DMS114 treated with DMSO at 0.1 percent for 48 hours (cell line): ENCODE results near the gene CCM2.
"Not testable (repeated sequence)": the region's sequence is repeated elsewhere in the genome, so short reads cannot be mapped to it uniquely, and the experiment has no call there.

ENCODE experiments used
- DNase-seq: peaks from one replicate; lab custom pipeline; 2025; ENCODE audit not compliant: unreplicated experiment; lab: John Stamatoyannopoulos, UW

Gene CCM2

GRCh38 chr7:44981035-44981706 is 18.8 kb upstream of the CCM2 start:
- DNase-seq = no peak

- DNase-seq = no peak
Observed at GRCh38 chr7:44982535-44982923, 17.5 kb upstream of the CCM2 start.

- DNase-seq = no peak
Observed at GRCh38 chr7:44982970-44983369, 17.0 kb upstream of the CCM2 start.

- DNase-seq = no peak
Observed at GRCh38 chr7:44983742-44984477, 16.1 kb upstream of the CCM2 start.

- no peak for DNase-seq
Observed at GRCh38 chr7:44984478-44984758, 15.6 kb upstream of the CCM2 start.

- DNase-seq = no peak
Observed at GRCh38 chr7:44985033-44985695, 14.8 kb upstream of the CCM2 start.

GRCh38 chr7:44985900-44986217 is 14.1 kb upstream of the CCM2 start:
- no peak for DNase-seq

GRCh38 chr7:44986218-44987053 is 13.6 kb upstream of the CCM2 start:
- peak; percentile 89 for DNase-seq

GRCh38 chr7:44987457-44987856 is 12.5 kb upstream of the CCM2 start:
- no peak for DNase-seq

GRCh38 chr7:44987996-44988395 is 12.0 kb upstream of the CCM2 start:
- no peak for DNase-seq

GRCh38 chr7:44988701-44989100 is 11.3 kb upstream of the CCM2 start:
- DNase-seq = no peak

- no peak for DNase-seq
Observed at GRCh38 chr7:44989132-44989531, 10.9 kb upstream of the CCM2 start.

GRCh38 chr7:44990109-44991023 is 9.6 kb upstream of the CCM2 start:
- DNase-seq = no peak

- DNase-seq = not testable (repeated sequence)
Observed at GRCh38 chr7:44992004-44992795, 7.8 kb upstream of the CCM2 start.

GRCh38 chr7:44994877-44995554 is 5.0 kb upstream of the CCM2 start:
- DNase-seq = no peak

GRCh38 chr7:44995555-44996493 is 4.2 kb upstream of the CCM2 start:
- DNase-seq = no peak

- no peak for DNase-seq
Observed at GRCh38 chr7:44998153-44998871, 1.7 kb upstream of the CCM2 start.
